Measurements from ENCODE around the gene OR1D2. TPM values are rescaled to one million over a fixed set of nuclear protein-coding genes. Genes with fewer than 3 reads are reported as not detected.

Gene OR1D2
- total RNA-seq, 1 experiment from 2014 or later = not detected

- Mint-ChIP-seq H3K4me3 (no peak overlapping the region), H3K27me3 (ENCODE audit: low read depth) (peaks cover 16% of the 10 kb centered on the region), H3K9me3 (peaks cover 34% of the 10 kb centered on the region in 2 experiments), H3K27ac (no peak overlapping the region), H3K4me1 (peaks cover 4 to 8% of the 10 kb centered on the region in 2 experiments; a peak in 2 of 4 replicates), H3K36me3 (ENCODE audit: insufficient read depth in 1 of 3, low read depth in 3 of 3) (peaks cover 4 to 6% (median 4%) of the 10 kb centered on the region in 3 experiments; a peak in 5 of 7 replicates)
- Histone ChIP-seq H3K79me1 (ENCODE audit: insufficient read depth, low read depth, low read length, poor library complexity, severe bottlenecking) (no peaks in the 10 kb centered on the region), H3K14ac (ENCODE audit: insufficient read depth, low read length) (no peak overlapping the region), H2BK120ac (ENCODE audit: low read depth, low read length, poor library complexity, severe bottlenecking) (no peak overlapping the region), H3K4ac (ENCODE audit: low read depth, low read length) (no peak overlapping the region), H3K27ac (ENCODE audit: insufficient read length, low read depth, low read length) (no peak overlapping the region), H3K27me3 (ENCODE audit: insufficient read depth, low read length) (no peaks in the 10 kb centered on the region), H3K23me2 (ENCODE audit: insufficient read length, low read depth, low read length, poor library complexity, severe bottlenecking) (no peaks in the 10 kb centered on the region), H3K18ac (ENCODE audit: insufficient read length, low read depth, low read length) (no peak overlapping the region), H2BK20ac (ENCODE audit: low read depth, low read length, poor library complexity, severe bottlenecking) (no peak overlapping the region), H2BK15ac (ENCODE audit: low read depth, low read length) (no peak overlapping the region), H2BK12ac (ENCODE audit: insufficient read length, low read depth, low read length) (no peak overlapping the region), H3K23ac (ENCODE audit: insufficient read length, low read depth, low read length) (no peak overlapping the region), H3K4me1 (ENCODE audit: insufficient read depth, low read length) (no peaks in the 10 kb centered on the region), H3K4me2 (ENCODE audit: insufficient read depth, insufficient read length, low read length) (no peak overlapping the region), H3K79me2 (ENCODE audit: insufficient read depth, low read length) (no peaks in the 10 kb centered on the region), H4K20me1 (ENCODE audit: control insufficient read depth, insufficient read depth, insufficient read length) (no peaks in the 10 kb centered on the region), H4K91ac (ENCODE audit: insufficient read length, low read depth, low read length) (no peak overlapping the region), H3K56ac (ENCODE audit: insufficient read length, low read depth, low read length) (no peak overlapping the region), H3T11ph (ENCODE audit: low read length) (no peak overlapping the region), H3K9ac (ENCODE audit: extremely low read depth, insufficient read length, low read length) (no peak overlapping the region), H4K8ac (replicated peaks; ENCODE audit: insufficient read length, low read depth, low read length) (no peak overlapping the region), H4K5ac (ENCODE audit: insufficient read length, low read depth, low read length) (no peak overlapping the region), H3K9me3 (ENCODE audit: control insufficient read depth, low read depth, low read length) (no peaks in the 10 kb centered on the region), H2AK5ac (ENCODE audit: insufficient read length, low read length) (no peak overlapping the region), H2AFZ (ENCODE audit: low read length) (no peak overlapping the region), H2BK5ac (ENCODE audit: insufficient read length, low read length) (no peak overlapping the region)
- no peak for DNase-seq
- TF ChIP-seq CTCF (conservative IDR thresholded peaks at IDR 0.05) = no peak
- WGBS (ENCODE audit: extremely low coverage, insufficient read length, low lambda C conversion rate) = no CpG with 5 or more reads among the region's 3 CpGs
These were observed 57.5 kb downstream of the OR1D2 start for GRCh38 chr17:3046753-3047152.
